HG02938 (cell line): ENCODE data around the gene KCND3.
"Not testable (repeated sequence)": the region's sequence is repeated elsewhere in the genome, so short reads cannot be mapped to it uniquely, and the experiment has no call there.

ENCODE experiments used
- ATAC-seq: cut with Tn5 transposase; IDR thresholded peaks from one replicate; pipeline ENCODE4 v1.9.1; 2021; ENCODE audit warnings: mild to moderate bottlenecking, moderate library complexity; ENCODE audit not compliant: unreplicated experiment

The KCND3 gene

GRCh38 chr1:111747947-111748346 lies 241.5 kb downstream of the KCND3 start:
- ATAC-seq, result no peak

- no peak for ATAC-seq
Observed at GRCh38 chr1:111747282-111747734, 242.2 kb downstream of the KCND3 start.

- no peak for ATAC-seq
Observed at GRCh38 chr1:111746614-111746999, 242.9 kb downstream of the KCND3 start.

GRCh38 chr1:111745675-111746613 lies 243.5 kb downstream of the KCND3 start:
- ATAC-seq, result no peak

- no peak for ATAC-seq
Observed at GRCh38 chr1:111743679-111744101, 245.8 kb downstream of the KCND3 start.

- ATAC-seq, result no peak
Observed at GRCh38 chr1:111742938-111743549, 246.4 kb downstream of the KCND3 start.

- not testable (repeated sequence) for ATAC-seq
Observed at GRCh38 chr1:111742292-111742691, 247.2 kb downstream of the KCND3 start.

GRCh38 chr1:111739925-111740765 lies 249.3 kb downstream of the KCND3 start:
- ATAC-seq, result no peak

GRCh38 chr1:111739194-111739924 lies 250.1 kb downstream of the KCND3 start, which contains the start of gene INKA2:
Gene INKA2 (minus strand): TSS chr1:111739395. CDS start chr1:111739242, 153 bp downstream.
- ATAC-seq, result peak; percentile 74

- ATAC-seq, result peak; percentile 43
Observed at GRCh38 chr1:111738436-111739193, 250.9 kb downstream of the KCND3 start.

- no peak for ATAC-seq
Observed at GRCh38 chr1:111738133-111738435, 251.4 kb downstream of the KCND3 start.

GRCh38 chr1:111737216-111738132 lies 252.0 kb downstream of the KCND3 start:
- no peak for ATAC-seq

GRCh38 chr1:111736548-111737215 lies 252.8 kb downstream of the KCND3 start:
- ATAC-seq, result no peak

- ATAC-seq, result no peak
Observed at GRCh38 chr1:111735858-111736544, 253.5 kb downstream of the KCND3 start.

GRCh38 chr1:111735321-111735720 lies 254.1 kb downstream of the KCND3 start:
- ATAC-seq, result no peak

- no peak for ATAC-seq
Observed at GRCh38 chr1:111734856-111735255, 254.6 kb downstream of the KCND3 start.

GRCh38 chr1:111734426-111734825 lies 255.0 kb downstream of the KCND3 start:
- ATAC-seq, result no peak

- ATAC-seq, result no peak
Observed at GRCh38 chr1:111733992-111734341, 255.5 kb downstream of the KCND3 start.
